Measurements from ENCODE around the gene ESRP2.
A peak's percentile ranks its signal among the peaks of the same experiment; 100 is the strongest.

ESRP2 gene

DNA sequence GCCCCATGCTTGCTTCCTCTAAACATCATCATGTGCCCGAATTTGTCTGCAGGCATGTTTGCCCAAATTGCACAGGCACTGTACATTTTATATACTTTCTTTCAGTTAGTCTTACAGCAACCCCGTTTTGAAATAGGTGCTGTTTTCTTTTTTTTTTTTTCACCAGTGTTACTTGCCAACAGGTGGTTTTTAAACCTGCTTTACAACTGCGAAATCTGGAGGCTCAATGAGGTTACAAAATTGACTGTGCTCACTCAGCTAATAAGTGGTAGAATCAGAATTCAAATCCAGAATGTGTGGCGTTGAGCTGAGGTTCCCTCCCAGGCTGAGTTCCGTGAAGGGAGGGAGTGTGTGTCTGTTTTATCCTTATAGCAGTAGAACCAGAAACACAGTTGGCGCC, 15.0 kb upstream of the ESRP2 start:
- H3K27ac ChIP-seq (replicated peaks), result no peak overlapping the region

DNA sequence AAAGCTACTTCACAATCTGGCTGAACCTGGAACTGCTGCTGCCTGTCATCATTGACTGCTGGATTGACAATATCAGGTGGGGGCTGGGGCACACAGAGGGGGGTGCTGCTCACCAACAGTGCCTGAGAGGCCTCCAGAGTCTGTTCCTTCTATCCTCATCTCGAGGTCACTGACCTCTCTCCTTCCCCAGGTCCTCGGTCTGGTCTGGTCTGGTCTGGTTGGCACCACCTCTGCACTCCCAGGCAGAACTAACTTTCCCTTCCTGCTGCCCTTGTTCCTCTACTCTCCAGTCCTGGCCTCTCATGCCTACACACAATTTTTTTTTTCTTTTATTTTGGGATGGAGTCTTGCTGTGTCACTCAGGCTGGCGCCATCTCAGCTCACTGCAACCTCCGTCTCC, 13.4 kb upstream of the ESRP2 start:
- TF ChIP-seq POLR2AphosphoS5 (IDR thresholded peaks at IDR 0.05; ENCODE audit: low read depth), result no peak
- H3K27me3 ChIP-seq (ENCODE audit: insufficient read depth, poor library complexity, severe bottlenecking), result no peaks in the 10 kb centered on the region
- no peak overlapping the region for H3K27ac ChIP-seq (replicated peaks)
- no peak overlapping the region for H3K4me3 ChIP-seq (replicated peaks; ENCODE audit: insufficient read depth, low read length)
- no peak for DNase-seq (ENCODE audit: low read depth in 1 of 2, low spot score in 1 of 2)

More for the DNA sequence above, 15.0 kb upstream of the ESRP2 start:
- no peak for TF ChIP-seq GABPA (IDR thresholded peaks at IDR 0.05; ENCODE audit: low read depth)
- TF ChIP-seq, protein P1, sequence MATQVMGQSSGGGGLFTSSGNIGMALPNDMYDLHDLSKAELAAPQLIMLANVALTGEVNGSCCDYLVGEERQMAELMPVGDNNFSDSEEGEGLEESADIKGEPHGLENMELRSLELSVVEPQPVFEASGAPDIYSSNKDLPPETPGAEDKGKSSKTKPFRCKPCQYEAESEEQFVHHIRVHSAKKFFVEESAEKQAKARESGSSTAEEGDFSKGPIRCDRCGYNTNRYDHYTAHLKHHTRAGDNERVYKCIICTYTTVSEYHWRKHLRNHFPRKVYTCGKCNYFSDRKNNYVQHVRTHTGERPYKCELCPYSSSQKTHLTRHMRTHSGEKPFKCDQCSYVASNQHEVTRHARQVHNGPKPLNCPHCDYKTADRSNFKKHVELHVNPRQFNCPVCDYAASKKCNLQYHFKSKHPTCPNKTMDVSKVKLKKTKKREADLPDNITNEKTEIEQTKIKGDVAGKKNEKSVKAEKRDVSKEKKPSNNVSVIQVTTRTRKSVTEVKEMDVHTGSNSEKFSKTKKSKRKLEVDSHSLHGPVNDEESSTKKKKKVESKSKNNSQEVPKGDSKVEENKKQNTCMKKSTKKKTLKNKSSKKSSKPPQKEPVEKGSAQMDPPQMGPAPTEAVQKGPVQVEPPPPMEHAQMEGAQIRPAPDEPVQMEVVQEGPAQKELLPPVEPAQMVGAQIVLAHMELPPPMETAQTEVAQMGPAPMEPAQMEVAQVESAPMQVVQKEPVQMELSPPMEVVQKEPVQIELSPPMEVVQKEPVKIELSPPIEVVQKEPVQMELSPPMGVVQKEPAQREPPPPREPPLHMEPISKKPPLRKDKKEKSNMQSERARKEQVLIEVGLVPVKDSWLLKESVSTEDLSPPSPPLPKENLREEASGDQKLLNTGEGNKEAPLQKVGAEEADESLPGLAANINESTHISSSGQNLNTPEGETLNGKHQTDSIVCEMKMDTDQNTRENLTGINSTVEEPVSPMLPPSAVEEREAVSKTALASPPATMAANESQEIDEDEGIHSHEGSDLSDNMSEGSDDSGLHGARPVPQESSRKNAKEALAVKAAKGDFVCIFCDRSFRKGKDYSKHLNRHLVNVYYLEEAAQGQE (IDR thresholded peaks at IDR 0.05; ENCODE audit: insufficient replicate concordance, low read depth), result no peak
- no peaks in the 10 kb centered on the region for H3K27me3 ChIP-seq (ENCODE audit: insufficient read depth, poor library complexity, severe bottlenecking)
- H3K4me3 ChIP-seq (replicated peaks; ENCODE audit: insufficient read depth, low read length), result no peak overlapping the region
- DNase-seq (ENCODE audit: low read depth in 1 of 2, low spot score in 1 of 2), result no peak

DNA sequence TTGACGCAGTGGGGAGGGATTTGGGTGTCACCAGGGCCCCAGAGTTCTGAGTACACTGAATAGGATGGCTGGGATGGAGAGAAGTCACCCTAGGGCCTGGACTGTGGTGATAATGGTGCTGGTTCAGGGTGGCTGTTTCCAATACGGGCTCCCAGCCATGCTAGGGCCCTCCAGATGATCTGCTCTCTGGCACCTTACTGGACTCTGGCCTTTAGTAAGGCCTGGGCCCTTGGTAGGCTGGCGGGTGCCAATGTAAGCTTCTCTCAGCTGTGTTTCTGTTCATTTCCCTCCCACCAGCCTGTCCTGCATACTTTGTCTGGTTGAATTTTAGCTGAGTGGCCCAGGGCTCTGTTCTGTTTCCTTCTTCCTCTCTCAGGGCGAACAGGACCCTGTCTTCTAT, 12.0 kb upstream of the ESRP2 start:
- no peak for DNase-seq (ENCODE audit: low read depth in 1 of 2, low spot score in 1 of 2)
- Histone ChIP-seq H3K27me3 (ENCODE audit: insufficient read depth, poor library complexity, severe bottlenecking) (no peaks in the 10 kb centered on the region), H3K27ac (replicated peaks) (no peak overlapping the region), H3K4me3 (replicated peaks; ENCODE audit: insufficient read depth, low read length) (no peak overlapping the region)
- TF ChIP-seq, protein P1 (IDR thresholded peaks at IDR 0.05; ENCODE audit: insufficient replicate concordance, low read depth), result no peak
- no peak for TF ChIP-seq GABPA (IDR thresholded peaks at IDR 0.05; ENCODE audit: low read depth)
- TF ChIP-seq POLR2AphosphoS5 (IDR thresholded peaks at IDR 0.05; ENCODE audit: low read depth), result no peak
- TF ChIP-seq, protein P2, sequence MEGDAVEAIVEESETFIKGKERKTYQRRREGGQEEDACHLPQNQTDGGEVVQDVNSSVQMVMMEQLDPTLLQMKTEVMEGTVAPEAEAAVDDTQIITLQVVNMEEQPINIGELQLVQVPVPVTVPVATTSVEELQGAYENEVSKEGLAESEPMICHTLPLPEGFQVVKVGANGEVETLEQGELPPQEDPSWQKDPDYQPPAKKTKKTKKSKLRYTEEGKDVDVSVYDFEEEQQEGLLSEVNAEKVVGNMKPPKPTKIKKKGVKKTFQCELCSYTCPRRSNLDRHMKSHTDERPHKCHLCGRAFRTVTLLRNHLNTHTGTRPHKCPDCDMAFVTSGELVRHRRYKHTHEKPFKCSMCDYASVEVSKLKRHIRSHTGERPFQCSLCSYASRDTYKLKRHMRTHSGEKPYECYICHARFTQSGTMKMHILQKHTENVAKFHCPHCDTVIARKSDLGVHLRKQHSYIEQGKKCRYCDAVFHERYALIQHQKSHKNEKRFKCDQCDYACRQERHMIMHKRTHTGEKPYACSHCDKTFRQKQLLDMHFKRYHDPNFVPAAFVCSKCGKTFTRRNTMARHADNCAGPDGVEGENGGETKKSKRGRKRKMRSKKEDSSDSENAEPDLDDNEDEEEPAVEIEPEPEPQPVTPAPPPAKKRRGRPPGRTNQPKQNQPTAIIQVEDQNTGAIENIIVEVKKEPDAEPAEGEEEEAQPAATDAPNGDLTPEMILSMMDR (IDR thresholded peaks at IDR 0.05; ENCODE audit: insufficient read depth, low read length), result no peak
- no peak for TF ChIP-seq SPI1 (IDR thresholded peaks at IDR 0.05; ENCODE audit: borderline replicate concordance, low read depth)

DNA sequence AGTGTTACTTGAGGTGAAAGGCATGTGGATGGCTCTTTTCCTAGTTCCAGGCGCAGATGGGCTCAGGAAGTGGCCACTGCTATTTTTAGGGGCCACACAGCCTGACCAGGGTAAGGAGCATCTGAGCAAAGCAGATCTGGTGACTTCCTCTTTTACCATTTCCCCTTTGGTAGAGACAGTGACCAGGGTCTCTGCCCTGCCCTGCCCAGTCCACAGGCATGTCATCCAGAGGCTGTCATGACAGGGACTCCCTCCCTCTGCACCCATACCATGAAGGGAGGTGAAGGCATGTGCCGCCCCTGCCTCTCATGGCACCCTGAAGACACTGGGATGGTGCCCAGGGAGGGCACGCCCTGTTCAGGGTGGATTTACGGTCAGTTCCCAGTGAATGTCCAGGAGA, 11.5 kb upstream of the ESRP2 start:
- H3K27me3 ChIP-seq (ENCODE audit: insufficient read depth, poor library complexity, severe bottlenecking), result no peaks in the 10 kb centered on the region
- peak; percentile 91 for TF ChIP-seq SPI1 (IDR thresholded peaks at IDR 0.05; ENCODE audit: borderline replicate concordance, low read depth)
- TF ChIP-seq, protein P2 (IDR thresholded peaks at IDR 0.05; ENCODE audit: insufficient read depth, low read length), result no peak
- DNase-seq (ENCODE audit: low read depth in 1 of 2, low spot score in 1 of 2), result peak in 1 of 2 experiments; percentile 37
- no peak overlapping the region for H3K4me3 ChIP-seq (replicated peaks; ENCODE audit: insufficient read depth, low read length)
- H3K27ac ChIP-seq (replicated peaks), result no peak overlapping the region

DNA sequence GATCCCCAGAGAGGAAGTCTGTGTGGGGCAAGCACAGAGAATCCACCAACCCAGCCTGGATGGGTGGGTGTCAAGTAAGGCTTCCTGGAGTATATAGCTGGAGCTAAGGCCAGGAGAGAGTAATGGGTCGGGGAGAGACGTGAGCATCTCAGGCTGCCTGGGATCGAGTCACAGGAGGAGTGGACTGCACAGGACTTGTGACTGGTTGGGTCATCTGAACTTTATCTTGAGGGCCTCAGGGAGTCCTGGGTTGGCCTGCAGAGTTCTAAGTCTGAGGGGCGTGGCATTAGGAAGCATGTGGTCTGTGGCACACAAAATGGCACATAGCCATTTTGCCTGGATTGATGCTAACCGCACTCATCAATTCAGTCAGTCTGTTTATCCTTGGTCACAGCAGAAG, 10.7 kb upstream of the ESRP2 start:
- Histone ChIP-seq H3K27ac (replicated peaks) (no peak overlapping the region), H3K27me3 (ENCODE audit: insufficient read depth, poor library complexity, severe bottlenecking) (no peaks in the 10 kb centered on the region), H3K4me3 (replicated peaks; ENCODE audit: insufficient read depth, low read length) (no peak overlapping the region)
- no peak for DNase-seq (ENCODE audit: low read depth in 1 of 2, low spot score in 1 of 2)
- TF ChIP-seq SPI1 (IDR thresholded peaks at IDR 0.05; ENCODE audit: borderline replicate concordance, low read depth) (peak; percentile 29; the same call in 1 of the 2 replicates), POLR2AphosphoS5 (IDR thresholded peaks at IDR 0.05; ENCODE audit: low read depth) (no peak)
